HG02763 (cell line): ENCODE measurements around the gene COL19A1.
"Not testable (repeated sequence)": the region's sequence is repeated elsewhere in the genome, so short reads cannot be mapped to it uniquely, and the experiment has no call there.

Experiments used
- ATAC-seq: cut with Tn5 transposase; IDR thresholded peaks from one replicate; pipeline ENCODE4 v1.9.1; 2021; ENCODE audit warnings: mild to moderate bottlenecking, moderate library complexity; ENCODE audit not compliant: unreplicated experiment

Gene COL19A1

GRCh38 chr6:69957985-69958559, 91.7 kb downstream of the COL19A1 start:
- no peak for ATAC-seq

- no peak for ATAC-seq
These were observed 92.6 kb downstream of the COL19A1 start for GRCh38 chr6:69958978-69959377.

- ATAC-seq, result not testable (repeated sequence)
These were observed 99.6 kb downstream of the COL19A1 start for GRCh38 chr6:69965974-69966373.

- ATAC-seq, result no peak
These were observed 106.8 kb downstream of the COL19A1 start for GRCh38 chr6:69973138-69973537.

GRCh38 chr6:69973763-69974162, 107.4 kb downstream of the COL19A1 start:
- ATAC-seq, result no peak

- no peak for ATAC-seq
These were observed 107.8 kb downstream of the COL19A1 start for GRCh38 chr6:69974193-69974592.

GRCh38 chr6:69976591-69977090, 110.3 kb downstream of the COL19A1 start:
- ATAC-seq, result no peak

DNA sequence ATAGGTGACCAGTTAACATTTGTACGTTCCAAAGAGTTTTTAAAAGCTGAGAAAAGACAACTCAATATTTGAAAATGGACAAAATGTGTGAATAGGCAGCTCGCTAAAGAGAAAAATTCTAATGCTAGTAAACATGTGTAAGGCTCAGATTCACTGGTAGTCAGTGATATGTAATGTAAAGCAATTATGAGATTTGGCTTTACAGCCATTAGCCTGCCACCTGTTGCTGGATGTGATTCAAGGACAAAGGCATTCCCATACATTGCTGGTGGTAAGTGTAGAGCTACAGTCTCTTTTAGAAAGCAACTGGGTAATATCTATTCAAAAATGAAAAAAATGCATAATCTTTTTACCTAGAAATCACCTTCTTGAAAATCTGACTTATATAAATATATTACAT, 114.3 kb downstream of the COL19A1 start:
- ATAC-seq, result no peak

DNA sequence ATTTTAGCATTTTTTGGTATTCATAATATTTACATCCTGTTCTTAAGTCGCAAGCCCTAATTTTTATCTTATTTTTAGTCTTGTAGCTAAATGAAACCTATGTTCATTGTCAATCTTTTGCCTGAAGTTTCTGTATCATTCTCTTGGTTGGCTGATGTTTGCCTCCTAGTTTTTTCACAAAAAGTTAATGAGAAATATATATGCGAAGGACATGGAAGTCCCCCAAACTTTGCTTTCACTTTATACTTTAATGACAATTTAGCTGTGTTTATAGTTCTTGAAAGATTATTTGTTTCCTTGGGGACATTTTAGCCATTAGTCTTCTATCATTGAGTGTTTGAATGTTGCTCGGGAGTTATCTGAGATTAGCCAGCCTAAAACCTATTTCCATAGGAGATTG, 118.2 kb downstream of the COL19A1 start:
- ATAC-seq, result no peak

- ATAC-seq, result no peak
These were observed 118.8 kb downstream of the COL19A1 start for GRCh38 chr6:69985180-69985579.

GRCh38 chr6:69987550-69987949, 121.2 kb downstream of the COL19A1 start:
- no peak for ATAC-seq

- ATAC-seq, result no peak
These were observed 122.2 kb downstream of the COL19A1 start for GRCh38 chr6:69988458-69989126.

GRCh38 chr6:69994251-69994650, 127.9 kb downstream of the COL19A1 start:
- ATAC-seq, result no peak

DNA sequence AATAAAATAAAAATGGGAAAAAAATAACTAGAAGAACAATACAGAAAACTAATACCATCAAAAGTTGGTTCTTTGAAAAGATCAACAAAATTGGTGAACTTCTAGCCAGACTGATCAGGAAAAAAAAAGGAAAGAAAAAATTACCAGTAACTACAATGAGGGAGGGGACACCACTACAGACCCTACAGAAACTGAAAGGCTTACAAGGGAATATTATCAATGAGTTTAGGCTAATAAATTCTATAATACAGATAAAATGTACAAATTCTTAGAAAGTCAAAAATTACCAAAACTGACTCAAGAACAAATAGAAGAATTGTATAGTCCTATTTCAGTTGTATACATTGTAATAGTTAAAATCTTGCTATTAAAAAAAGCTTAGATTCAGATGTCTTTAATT, 141.8 kb downstream of the COL19A1 start:
- no peak for ATAC-seq

DNA sequence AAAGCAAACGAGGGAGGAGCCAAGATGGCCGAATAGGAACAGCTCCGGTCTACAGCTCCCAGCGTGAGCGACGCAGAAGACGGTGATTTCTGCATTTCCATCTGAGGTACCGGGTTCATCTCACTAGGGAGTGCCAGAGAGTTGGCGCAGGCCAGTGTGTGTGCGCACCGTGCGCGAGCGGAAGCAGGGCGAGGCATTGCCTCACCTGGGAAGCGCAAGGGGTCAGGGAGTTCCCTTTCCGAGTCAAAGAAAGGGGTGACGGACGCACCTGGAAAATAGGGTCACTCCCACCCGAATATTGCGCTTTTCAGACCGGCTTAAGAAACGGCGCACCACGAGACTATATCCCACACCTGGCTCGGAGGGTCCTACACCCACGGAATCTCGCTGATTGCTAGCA, 144.0 kb downstream of the COL19A1 start:
- not testable (repeated sequence) for ATAC-seq

DNA sequence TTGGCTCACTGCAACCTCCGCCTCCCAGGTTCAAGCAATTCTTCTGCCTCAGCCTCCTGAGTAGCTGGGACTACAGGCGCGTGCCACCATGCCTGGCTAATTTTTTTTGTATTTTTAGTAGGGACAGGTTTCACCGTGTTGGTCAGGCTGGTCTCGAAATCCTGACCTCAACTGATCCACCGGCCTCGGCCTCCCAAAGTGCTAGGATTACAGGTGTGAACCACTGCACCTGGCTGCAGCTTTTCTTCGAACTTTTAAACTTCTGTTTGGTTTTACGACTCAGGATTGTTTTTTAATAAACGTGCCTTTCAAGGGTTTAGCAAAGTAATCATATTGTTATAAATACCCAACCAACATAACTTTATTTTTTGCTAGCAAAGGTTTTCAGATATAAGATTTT, 156.8 kb downstream of the COL19A1 start:
- not testable (repeated sequence) for ATAC-seq

- no peak for ATAC-seq
These were observed 161.9 kb downstream of the COL19A1 start for GRCh38 chr6:70028246-70028645.

DNA sequence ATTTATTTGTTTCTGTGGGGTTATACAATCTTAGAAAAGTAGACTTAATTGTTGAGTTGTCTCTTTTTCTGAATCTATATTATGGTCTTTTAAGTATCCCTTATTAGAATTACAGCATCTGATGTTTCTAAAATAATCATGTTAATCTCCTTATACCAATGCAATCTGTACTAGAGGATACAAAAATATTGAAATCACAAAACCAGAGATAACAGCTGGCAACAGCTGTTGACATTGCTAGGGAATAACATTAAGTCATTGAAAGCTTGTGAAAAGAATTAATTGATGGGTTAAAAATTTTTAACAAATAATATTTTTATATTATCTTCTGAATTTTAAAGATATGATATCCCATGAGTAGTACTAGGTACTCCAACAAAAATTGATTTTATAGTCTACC, 162.6 kb downstream of the COL19A1 start:
- no peak for ATAC-seq

- ATAC-seq, result no peak
These were observed 167.4 kb downstream of the COL19A1 start for GRCh38 chr6:70033781-70034180.

- ATAC-seq, result no peak
These were observed 171.1 kb downstream of the COL19A1 start for GRCh38 chr6:70037445-70037844.

DNA sequence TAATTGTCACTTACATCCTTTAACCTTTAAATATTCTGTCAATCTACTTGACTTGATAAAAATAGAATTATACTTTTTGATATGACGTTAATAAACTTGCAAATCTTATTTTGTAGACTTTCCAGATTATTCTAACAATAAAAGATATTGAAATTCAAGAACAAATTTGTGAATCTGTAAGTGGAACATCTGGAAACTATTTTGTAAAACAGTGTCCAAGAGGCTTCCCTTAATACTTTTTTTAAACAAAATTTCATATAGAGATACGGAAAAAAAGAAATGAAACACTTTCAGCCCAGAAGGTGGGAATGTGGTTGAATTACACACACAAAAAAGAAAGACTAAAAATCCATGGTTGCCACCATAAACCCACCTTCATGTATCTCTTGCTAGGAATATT, 174.4 kb downstream of the COL19A1 start:
- ATAC-seq, result no peak

DNA sequence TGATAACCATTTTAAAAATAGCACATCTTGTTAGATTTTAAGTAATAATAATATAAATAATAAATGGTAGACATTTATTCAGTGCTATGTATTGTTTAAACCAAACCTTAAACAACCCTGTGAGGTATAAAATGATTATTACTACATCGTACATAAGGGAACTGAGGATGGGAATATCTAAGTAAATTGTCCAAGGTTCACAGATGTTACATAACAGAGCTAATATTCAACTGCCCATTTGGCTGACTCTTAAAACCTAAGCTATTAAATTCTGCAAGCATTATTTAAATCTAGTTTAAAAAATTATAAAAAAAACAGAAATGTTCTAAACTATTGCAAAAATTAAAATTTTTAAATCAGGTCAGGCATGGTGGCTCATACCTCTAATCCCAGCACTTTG, 175.1 kb downstream of the COL19A1 start:
- no peak for ATAC-seq

DNA sequence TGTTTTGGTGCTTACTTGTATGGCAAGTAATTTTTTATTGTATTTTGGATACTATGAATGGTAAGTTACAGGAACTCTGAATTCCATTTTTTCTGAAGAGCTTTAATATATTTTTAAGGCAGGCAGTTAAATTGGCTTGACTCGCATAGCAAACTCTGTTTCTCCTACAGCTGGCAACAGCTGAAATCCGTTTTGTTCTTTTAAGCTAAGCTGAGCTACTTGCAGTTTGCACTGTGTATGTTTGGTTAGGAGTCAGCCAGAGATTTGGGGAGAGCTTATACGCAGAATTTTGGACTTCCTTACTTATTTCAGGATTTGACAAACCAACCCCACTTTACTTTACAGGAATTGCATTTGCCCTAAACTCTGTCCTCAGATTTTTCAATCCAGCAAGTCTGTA, 179.1 kb downstream of the COL19A1 start:
- no peak for ATAC-seq
